AG04450 (cell line): ENCODE measurements around the gene MOK. TPM values are rescaled to one million over a fixed set of nuclear protein-coding genes. Genes with fewer than 3 reads are reported as not detected.

Experiments used
- CTCF ChIA-PET: fragments of 300-600, 350-600 bp; formaldehyde crosslinking; extraction: SDS; loops from one replicate; lab custom pipeline; 2022; ENCODE audit warnings: antibody characterized with exemption, inconsistent platforms; lab: Charles Lee
- POLR2A ChIA-PET: fragments of 350-600 bp; formaldehyde crosslinking; extraction: SDS; loops from one replicate; lab custom pipeline; 2021; ENCODE audit warnings: antibody characterized with exemption, inconsistent platforms; lab: Yijun Ruan, JAX
- DNase-seq: peaks from one replicate; pipeline ENCODE4 v3.0.0-alpha.2; 2011; ENCODE audit warnings: low read depth, low spot score
- H3K27ac ChIP-seq: one replicate; pipeline ENCODE4 v1.5.1; 2012; ENCODE audit warnings: low read depth, low read length, control low read depth
- H3K27me3 ChIP-seq: one replicate; pipeline ENCODE4 v1.6.0; 2012; ENCODE audit warnings: low read length; ENCODE audit not compliant: control insufficient read depth, insufficient read depth
- H3K4me3 ChIP-seq: 2 replicates; pipeline ENCODE4 v1.5.1; 2011; ENCODE audit warnings: mild to moderate bottlenecking, low read depth, low read length, control low read depth
- H3K9me3 ChIP-seq: 2 replicates; pipeline ENCODE4 v1.5.1; 2012; ENCODE audit warnings: low read length; ENCODE audit not compliant: control insufficient read depth, insufficient read depth
- polyA plus RNA-seq: library from polyadenylated mRNA; depleted of rRNA; stranded (reverse); fragments of >200 nt; gene quantifications from 2 replicates; pipeline ENCODE4 v1.2.3, GENCODE V29; 2011
- TF ChIP-seq, protein P1 (sequence below): IDR thresholded peaks from 2 replicates; pipeline ENCODE4 v1.5.1; 2011; ENCODE audit warnings: low read depth, low read length, control low read depth, inconsistent platforms

MOK gene
- polyA plus RNA-seq, 1 experiment, result 12.6 TPM

DNA sequence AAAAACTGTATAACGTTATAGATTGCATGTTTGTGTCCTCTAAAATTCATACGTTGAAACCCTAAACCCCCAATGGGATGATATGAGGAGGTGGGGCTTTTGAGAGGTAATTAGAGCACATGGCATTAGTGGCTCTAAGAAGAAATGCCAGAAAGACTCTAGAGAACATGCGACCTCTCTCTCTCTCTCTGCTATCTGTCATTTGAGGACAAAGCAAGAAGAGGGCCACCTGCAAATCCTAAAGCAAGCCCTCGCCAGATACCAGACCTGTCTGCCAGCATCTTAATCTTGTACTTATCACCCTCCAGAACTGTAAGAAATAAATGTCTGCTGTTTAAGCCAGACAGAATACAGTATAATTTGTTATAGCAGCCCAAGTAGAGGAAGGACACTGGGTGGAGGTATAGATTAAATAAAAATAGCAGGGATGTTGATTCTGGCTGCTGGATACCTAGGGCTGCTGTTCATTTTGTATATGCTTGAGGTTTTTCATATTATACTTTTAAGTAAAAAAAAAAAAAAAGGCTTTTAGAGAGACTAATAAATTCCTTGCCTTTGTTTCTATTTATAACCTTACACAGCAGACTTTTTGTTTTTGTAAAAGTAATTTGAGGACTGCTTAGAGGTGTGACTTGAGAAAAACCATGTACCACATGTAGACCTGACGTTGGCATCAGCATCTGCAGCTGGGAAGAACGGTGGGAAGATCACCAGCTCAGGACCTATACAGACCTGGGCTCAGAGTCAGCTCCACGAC lies 26.9 kb downstream of the MOK start:
- Histone ChIP-seq H3K9me3 (peaks cover 8% of the 10 kb centered on the region; the same call in 1 of the 2 replicates), H3K27ac (peak overlapping the region; percentile 62), H3K27me3 (no peaks in the 10 kb centered on the region), H3K4me3 (no peak overlapping the region)
- POLR2A ChIA-PET, result no interaction called here
- CTCF ChIA-PET, result interaction anchor here (0.8 kb wide), 1 partner anchor 13 kb away, joined by 3 read pairs; no protein-coding TSS in a partner anchor
- TF ChIP-seq, protein P1, sequence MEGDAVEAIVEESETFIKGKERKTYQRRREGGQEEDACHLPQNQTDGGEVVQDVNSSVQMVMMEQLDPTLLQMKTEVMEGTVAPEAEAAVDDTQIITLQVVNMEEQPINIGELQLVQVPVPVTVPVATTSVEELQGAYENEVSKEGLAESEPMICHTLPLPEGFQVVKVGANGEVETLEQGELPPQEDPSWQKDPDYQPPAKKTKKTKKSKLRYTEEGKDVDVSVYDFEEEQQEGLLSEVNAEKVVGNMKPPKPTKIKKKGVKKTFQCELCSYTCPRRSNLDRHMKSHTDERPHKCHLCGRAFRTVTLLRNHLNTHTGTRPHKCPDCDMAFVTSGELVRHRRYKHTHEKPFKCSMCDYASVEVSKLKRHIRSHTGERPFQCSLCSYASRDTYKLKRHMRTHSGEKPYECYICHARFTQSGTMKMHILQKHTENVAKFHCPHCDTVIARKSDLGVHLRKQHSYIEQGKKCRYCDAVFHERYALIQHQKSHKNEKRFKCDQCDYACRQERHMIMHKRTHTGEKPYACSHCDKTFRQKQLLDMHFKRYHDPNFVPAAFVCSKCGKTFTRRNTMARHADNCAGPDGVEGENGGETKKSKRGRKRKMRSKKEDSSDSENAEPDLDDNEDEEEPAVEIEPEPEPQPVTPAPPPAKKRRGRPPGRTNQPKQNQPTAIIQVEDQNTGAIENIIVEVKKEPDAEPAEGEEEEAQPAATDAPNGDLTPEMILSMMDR, result no peak
- DNase-seq, result no peak

DNA sequence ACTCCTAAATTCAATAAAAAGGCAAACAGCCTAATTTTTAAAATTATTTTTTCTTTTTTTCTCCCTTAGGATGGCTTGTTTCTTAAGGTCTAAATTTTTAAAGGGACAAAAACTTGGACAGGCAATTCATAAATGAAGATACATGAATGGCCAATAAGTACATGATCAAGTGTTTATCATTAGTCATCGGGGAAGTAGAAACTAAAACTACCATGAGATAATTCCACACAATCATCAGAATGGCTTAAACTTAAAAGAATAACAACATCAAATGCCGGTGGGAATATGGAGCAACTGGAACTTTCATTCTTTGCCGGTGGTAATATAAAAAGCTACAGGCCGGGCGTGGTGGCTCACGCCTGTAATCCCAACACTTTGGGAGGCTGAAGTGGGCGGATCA lies 29.1 kb downstream of the MOK start:
- TF ChIP-seq, protein P1, result no peak
- Histone ChIP-seq H3K9me3 (peaks cover 8% of the 10 kb centered on the region; the same call in 1 of the 2 replicates), H3K27me3 (no peaks in the 10 kb centered on the region), H3K27ac (no peak overlapping the region), H3K4me3 (no peak overlapping the region)
- no peak for DNase-seq
- POLR2A ChIA-PET, result no interaction called here
- CTCF ChIA-PET, result no interaction called here

DNA sequence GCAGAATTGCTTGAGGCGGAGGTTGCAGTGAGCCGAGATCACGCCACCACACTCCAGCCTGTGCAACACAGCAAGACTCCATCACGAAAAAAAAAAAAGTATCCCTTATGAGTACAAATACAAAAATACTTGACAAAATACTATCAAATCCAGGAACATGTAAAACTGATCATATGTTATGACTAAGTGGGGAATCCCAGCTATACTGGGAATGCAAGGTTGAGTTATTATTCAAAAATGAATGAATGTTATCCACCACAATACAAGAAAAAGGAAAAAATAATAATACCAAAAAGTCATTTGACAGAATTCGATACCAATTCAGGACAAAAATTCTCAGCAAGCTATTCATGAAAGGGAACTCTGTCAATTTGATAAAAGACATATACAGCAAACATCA lies 32.6 kb downstream of the MOK start:
- CTCF ChIA-PET, result no interaction called here
- H3K27me3 ChIP-seq, result no peaks in the 10 kb centered on the region
- no peak for DNase-seq
- TF ChIP-seq, protein P1, result no peak
- peak overlapping the region; percentile 75 for H3K27ac ChIP-seq
- H3K9me3 ChIP-seq, result peaks cover 8% of the 10 kb centered on the region; the same call in 1 of the 2 replicates
- no peak overlapping the region for H3K4me3 ChIP-seq
- POLR2A ChIA-PET, result no interaction called here

DNA sequence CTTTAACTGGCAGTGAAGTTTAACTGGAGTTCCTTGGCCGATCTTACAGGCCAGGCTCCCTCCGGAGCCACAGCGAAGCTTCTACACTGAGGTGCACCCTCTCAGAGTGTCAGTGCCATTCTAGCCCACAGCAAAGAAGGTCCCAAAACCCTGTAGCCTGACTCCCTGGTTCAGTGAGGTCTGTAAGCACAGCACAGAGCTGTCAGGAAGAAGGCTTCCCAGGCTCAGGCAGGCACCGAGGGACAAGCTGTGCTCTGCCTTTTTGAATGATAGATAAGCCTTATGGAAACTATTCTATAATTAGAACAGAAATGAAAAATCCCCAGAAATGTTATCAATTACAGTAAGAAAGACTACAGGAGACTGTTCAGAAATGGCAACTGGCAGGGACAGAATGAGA lies 40.2 kb downstream of the MOK start:
- H3K27me3 ChIP-seq, result no peaks in the 10 kb centered on the region
- H3K27ac ChIP-seq, result no peak overlapping the region
- DNase-seq, result no peak
- POLR2A ChIA-PET, result no interaction called here
- no peaks in the 10 kb centered on the region for H3K9me3 ChIP-seq
- TF ChIP-seq, protein P1, result no peak
- no peak overlapping the region for H3K4me3 ChIP-seq
- CTCF ChIA-PET, result interaction anchor here (1.1 to 2.4 kb wide), 2 partner anchors 50 to 52 kb away, joined by 4 to 6 read pairs; no protein-coding TSS in a partner anchor

DNA sequence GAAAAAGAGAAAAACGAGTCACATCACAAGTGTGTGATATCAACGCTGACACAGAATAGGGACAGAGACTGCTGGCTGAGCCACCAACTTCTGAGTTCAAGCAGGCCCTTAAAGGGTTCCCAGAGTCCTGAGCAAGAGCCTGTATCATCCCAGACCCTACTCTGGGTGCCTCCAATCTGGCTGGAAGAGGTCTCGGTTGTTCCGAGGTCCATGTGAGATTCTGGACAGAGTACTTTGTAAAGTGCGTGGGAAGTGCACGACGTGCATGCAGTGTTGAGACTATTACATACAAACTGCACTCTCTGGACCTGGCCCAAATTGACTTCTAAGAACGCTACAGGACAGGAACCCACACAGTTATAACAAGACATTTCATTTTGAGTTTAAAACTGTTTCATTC lies 40.6 kb downstream of the MOK start:
- Histone ChIP-seq H3K27ac (no peak overlapping the region), H3K9me3 (no peaks in the 10 kb centered on the region), H3K4me3 (no peak overlapping the region), H3K27me3 (no peaks in the 10 kb centered on the region)
- DNase-seq, result no peak
- POLR2A ChIA-PET, result no interaction called here
- CTCF ChIA-PET, result interaction anchor here (1.1 to 2.4 kb wide), 2 partner anchors 50 to 53 kb away, joined by 4 to 6 read pairs; no protein-coding TSS in a partner anchor
- TF ChIP-seq, protein P1, result no peak
